Keratinocyte (primary cell): ENCODE data around the gene ANKRD55.

Experiments
- EZH2 ChIP-seq: IDR thresholded peaks from one replicate; pipeline ENCODE4 v1.6.1; 2012; ENCODE audit warnings: inconsistent platforms, mild to moderate bottlenecking, low read length, moderate library complexity
- TF ChIP-seq, protein P1 (sequence below), 3 experiments: IDR thresholded peaks in 1 of 3; conservative IDR thresholded peaks in 1 of 3; optimal IDR thresholded peaks in 1 of 3; 2 replicates in 2 of 3; 3 replicates in 1 of 3; pipeline versions ENCODE3 to v1.5.1; 2011; ENCODE audit warnings: low read length in 3 of 3, mild to moderate bottlenecking in 3 of 3, moderate library complexity in 2 of 3, control low read depth in 1 of 3, inconsistent platforms in 1 of 3; ENCODE audit not compliant: insufficient read depth in 2 of 3; ENCODE audit errors: extremely low read depth in 1 of 3

DNA sequence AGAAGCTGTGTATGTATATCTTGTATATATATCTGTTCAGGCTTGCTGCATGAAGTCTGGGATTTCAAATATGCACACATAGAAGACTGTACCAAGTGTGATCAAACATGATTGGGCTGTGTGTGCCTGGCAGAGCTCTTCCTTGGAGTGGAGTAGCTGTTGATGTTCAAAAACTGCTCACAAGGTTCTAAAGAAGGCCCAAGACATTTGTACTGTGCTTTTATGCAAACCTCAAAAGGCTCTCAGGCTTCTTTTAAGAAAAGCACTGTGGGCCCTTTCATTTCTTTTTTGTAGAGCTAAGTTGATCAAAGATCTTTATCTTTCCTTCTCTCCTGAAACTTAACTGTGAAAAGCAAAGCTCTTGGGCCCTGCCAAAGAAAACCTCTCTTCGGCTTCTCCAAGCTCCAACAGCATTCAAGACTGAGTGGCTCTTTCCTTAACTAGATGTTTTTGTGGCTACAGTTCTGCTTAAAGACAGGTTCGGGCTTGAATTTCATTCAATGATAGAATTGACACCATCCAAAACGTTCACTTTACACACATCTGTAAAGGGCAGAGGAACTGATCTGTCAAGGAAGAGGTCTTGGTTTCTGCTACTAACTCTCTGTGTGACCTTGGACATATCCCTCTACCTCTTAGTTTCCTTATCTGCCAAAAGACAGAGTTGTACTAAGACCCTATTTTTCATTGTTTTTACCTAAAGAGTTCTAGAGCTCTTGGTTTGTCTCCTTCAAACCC, 132.5 kb downstream of the ANKRD55 start:
- TF ChIP-seq, protein P1, sequence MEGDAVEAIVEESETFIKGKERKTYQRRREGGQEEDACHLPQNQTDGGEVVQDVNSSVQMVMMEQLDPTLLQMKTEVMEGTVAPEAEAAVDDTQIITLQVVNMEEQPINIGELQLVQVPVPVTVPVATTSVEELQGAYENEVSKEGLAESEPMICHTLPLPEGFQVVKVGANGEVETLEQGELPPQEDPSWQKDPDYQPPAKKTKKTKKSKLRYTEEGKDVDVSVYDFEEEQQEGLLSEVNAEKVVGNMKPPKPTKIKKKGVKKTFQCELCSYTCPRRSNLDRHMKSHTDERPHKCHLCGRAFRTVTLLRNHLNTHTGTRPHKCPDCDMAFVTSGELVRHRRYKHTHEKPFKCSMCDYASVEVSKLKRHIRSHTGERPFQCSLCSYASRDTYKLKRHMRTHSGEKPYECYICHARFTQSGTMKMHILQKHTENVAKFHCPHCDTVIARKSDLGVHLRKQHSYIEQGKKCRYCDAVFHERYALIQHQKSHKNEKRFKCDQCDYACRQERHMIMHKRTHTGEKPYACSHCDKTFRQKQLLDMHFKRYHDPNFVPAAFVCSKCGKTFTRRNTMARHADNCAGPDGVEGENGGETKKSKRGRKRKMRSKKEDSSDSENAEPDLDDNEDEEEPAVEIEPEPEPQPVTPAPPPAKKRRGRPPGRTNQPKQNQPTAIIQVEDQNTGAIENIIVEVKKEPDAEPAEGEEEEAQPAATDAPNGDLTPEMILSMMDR (optimal IDR thresholded peaks at IDR 0.05 in 1 of 3, IDR thresholded peaks at IDR 0.05 in 1 of 3, conservative IDR thresholded peaks at IDR 0.05 in 1 of 3; ENCODE audit: extremely low read depth in 1 of 3, insufficient read depth in 2 of 3, low read length in 3 of 3) = no peak
- TF ChIP-seq EZH2 = no peak
